NCI-H1930 (cell line): ENCODE data around the gene FBXO47.
"Not testable (repeated sequence)": the region's sequence is repeated elsewhere in the genome, so short reads cannot be mapped to it uniquely, and the experiment has no call there.

Experiments used
- DNase-seq, 2 experiments: peaks; one replicate each; lab custom pipeline; 2025; lab: John Stamatoyannopoulos, UW

FBXO47 gene

DNA sequence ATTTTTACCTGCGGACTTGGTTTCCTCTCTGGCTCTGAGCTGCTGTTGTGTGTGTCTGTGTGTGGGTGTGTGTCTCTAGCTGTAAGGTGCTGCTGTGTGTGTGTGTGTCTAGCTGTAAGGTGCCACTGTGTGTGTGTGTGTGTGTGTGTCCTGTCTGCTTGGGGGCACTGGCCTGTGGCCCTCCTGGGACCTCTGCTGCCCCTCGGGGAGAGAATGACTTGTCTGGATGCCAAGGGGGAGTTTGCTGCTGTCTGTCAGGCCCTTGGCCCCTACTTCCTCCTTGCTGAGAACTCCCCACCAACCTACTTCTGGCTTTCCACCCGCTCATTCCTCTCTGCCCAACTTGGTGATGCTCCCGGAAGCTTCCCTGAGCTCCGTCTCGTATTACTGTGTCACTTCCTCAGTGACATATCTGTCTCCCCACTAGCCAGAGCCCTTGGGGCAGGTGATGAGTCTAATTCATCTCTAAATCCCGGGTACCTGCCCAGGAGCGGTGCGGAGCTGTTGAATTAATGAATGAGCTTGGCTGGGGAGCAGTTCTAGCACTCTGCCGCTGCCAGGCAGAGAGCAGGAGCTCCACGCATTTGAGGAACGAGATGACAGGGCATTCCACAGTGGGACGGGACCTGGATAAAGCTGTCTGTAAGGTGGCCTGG, 45.3 kb downstream of the FBXO47 start:
- no peak for DNase-seq

DNA sequence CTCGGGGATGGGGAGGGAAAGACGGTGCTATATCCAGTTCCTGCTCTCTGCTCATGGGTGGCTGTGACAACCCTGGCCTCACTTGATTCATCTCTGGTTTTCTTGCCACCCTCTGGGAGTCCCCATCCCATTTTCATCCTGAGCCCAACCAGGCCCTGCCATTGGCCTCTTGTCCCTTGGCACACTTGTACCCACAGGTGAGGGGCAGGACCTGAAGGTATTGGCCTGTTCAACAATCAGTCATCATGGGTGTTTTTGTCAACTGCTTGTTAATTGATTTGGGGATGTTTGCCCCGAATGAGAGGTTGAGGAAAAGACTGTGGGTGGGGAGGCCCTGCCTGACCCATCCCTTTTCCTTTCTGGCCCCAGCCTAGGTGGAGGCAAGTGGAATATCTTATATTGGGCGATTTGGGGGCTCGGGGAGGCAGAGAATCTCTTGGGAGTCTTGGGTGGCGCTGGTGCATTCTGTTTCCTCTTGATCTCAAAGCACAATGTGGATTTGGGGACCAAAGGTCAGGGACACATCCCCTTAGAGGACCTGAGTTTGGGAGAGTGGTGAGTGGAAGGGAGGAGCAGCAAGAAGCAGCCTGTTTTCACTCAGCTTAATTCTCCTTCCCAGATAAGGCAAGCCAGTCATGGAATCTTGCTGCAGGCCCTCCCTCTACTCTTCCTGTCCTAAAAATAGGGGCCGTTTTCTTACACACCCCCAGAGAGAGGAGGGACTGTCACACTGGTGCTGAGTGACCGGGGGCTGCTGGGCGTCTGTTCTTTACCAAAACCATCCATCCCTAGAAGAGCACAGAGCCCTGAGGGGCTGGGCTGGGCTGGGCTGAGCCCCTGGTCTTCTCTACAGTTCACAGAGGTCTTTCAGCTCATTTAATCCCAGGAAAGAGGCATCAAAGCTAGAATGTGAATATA, 46.6 kb downstream of the FBXO47 start:
- DNase-seq: no peak

DNA sequence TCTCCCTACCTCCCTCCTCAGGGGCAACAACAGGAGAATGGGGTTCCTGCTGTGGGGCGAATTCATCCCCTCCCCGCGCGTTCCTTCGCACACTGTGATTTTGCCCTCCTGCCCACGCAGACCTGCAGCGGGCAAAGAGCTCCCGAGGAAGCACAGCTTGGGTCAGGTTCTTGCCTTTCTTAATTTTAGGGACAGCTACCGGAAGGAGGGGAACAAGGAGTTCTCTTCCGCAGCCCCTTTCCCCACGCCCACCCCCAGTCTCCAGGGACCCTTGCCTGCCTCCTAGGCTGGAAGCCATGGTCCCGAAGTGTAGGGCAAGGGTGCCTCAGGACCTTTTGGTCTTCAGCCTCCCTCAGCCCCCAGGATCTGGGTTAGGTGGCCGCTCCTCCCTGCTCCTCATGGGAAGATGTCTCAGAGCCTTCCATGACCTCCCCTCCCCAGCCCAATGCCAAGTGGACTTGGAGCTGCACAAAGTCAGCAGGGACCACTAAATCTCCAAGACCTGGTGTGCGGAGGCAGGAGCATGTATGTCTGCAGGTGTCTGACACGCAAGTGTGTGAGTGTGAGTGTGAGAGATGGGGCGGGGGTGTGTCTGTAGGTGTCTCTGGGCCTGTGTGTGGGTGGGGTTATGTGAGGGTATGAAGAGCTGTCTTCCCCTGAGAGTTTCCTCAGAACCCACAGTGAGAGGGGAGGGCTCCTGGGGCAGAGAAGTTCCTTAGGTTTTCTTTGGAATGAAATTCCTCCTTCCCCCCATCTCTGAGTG, 47.7 kb downstream of the FBXO47 start:
- no peak for DNase-seq

DNA sequence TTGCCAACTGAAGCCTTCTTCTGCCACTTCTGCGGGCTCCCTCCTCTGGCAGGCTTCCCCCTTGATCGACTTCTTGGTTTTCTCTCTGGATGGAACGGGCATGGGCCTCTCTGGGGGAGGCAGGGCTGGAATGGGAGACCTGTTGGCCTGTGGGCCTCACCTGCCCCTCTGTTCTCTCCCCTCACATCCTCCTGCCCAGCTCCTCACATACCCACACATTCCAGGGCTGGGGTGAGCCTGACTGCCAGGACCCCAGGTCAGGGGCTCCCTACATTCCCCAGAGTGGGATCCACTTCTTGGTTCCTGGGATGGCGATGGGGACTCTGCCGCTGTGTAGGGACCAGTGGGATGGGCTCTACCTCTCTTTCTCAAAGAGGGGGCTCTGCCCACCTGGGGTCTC, 48.3 kb downstream of the FBXO47 start:
- no peak for DNase-seq

DNA sequence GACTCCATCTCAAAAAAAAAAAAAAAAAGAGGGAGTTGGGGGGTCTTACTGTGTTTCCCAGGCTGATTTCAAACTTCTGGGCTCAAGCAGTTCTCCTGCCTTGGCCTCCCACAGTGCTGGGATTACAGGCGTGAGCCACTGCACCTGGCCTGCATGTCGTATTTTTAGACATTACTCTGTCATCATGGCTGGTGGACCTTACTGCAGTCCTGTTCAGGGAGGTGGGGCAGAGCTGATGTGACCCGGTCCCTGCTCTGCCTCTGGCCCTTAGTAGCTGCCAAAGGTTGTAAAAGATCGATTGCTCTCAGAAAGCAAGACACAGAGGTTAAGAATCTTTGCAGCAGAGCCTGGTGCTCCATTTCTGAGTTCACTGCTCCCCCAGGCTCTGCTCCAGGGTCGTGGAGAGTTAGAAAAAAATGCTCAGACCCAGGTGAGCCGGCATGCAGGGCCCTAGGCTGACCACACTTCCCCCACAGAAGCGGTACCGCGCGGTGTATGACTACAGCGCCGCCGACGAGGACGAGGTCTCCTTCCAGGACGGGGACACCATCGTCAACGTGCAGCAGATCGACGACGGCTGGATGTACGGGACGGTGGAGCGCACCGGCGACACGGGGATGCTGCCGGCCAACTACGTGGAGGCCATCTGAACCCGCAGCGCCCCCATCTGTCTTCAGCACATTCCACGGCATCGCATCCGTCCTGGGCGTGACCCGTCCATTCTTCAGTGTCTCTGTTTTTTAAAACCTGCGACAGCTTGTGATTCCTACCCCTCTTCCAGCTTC, 48.9 kb downstream of the FBXO47 start:
- no peak for DNase-seq

DNA sequence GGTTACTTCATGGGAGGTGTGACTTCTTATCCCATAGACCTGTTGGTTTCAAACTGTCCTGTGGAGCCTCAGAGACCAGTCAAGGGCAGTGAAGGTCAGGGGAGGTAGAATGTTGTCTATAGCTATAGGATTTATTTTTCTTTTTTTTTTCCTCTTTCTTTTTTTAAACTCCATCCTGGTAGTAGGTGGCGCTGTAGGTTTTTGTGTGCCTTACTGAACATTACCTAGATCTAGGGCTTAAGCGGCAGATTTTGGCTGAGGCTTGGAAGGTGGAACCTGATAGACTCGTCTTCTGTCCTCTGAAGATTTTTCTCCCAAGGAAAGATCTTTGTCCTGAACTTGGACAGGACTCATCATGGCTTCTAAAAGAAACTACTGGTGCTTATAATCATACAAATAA, 49.9 kb downstream of the FBXO47 start:
- DNase-seq: no peak

DNA sequence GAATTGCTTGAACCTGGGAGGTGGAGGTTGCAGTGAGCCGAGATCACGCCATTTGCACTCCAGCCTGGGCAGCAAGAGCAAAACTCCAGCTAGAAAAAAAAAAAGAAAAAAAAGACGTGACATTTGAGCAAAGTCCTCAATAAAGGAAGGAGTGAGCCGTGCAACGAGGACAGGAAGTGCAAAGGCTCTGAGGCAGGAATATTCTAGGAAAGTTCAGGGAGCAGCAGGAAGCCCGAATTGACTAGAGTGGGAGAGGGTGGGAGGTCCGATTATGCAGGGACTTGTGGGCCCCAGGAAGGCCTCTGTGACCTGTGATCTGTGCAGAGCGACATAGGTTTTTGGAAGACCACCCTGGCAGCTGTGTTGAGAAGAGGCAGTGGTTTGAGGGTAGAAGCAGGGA, 50.4 kb downstream of the FBXO47 start:
- no peak for DNase-seq

DNA sequence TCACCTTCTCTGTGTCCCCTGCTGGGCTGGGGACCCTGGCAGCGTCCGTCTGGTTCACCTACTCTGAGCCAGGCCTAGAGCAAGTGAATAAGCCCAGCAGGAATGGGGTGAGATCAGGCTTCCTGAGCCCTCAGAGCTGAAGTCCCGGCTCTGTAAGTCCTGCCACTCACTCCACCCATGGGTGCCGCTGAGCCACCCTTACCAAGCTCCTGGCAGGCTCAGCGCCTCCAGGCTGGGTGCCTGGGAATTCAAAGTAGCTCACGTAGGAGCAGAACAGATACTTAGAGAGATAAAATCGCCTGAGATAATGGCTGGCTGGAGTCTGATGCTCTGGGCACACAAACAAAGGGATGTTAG, 51.6 kb downstream of the FBXO47 start:
- DNase-seq: no peak

DNA sequence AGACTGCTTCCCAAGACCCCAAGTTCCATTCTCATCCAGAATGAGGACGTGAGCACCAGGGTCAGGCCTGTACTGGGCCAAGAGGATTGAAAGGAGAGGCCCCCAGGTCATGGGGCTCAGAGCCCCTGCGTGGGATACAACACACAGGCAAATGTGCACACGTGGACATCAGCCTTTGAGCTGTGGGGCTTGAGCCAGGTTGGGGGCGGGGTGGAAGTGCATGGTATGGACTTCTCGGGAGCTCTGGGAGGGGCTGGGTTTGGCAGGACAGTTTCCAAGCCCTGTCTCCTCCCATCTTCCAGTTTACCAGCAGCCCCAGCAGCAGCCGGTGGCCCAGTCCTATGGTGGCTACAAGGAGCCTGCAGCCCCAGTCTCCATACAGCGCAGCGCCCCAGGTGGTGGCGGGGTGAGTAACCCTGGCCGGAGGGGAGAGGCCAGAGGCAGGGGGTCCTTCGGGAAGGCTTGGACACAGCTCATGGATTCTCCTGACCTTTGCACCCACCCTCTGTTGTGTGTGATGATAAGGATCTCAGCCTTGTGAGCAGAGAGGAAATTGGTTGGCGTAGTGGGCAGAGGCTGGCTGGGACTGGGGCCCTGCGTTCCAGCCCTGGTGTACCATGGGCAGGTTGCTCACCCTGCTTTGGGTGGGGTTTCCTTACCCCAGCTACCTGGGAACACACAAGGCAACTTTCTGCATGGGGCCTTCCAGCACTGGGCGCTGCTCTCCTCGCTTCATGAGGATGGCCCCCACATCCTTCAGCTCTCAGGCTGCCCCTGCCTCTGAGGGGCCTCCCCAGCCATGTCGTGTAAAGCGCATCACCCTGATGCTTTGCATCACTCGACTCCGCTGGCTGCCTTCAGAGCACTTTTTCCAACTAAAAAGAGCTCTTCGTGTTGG, 52.2 kb downstream of the FBXO47 start:
- DNase-seq: no peak

DNA sequence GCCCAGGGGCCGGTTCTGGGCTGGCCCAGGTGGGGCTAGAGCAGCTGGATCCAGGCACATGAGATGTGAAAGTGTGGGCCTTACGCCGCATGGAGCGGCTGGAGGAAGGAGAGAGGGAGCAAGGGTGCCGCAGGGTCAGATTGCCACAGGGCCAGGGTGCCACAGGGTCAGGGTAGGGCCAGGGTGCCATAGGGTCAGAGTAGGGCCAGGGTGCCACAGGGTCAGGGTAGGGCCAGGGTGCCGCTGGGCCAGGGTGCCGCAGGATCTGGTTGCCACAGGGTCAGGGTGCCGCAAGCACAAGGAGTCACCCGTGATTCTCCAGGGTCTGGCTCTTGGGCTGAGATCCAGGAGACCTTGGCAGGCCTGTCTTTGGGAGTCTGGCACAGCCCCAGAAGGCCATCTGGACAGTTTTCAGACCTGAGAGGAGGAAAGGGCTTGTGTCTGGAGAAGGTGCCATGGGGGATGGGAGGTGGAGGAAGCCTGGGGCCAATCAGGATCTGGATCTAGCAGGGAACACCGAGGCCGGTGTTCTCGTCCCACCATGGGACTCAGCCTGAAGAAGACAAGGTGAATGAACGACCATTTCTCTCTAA, 54.9 kb downstream of the FBXO47 start:
- DNase-seq: no peak

DNA sequence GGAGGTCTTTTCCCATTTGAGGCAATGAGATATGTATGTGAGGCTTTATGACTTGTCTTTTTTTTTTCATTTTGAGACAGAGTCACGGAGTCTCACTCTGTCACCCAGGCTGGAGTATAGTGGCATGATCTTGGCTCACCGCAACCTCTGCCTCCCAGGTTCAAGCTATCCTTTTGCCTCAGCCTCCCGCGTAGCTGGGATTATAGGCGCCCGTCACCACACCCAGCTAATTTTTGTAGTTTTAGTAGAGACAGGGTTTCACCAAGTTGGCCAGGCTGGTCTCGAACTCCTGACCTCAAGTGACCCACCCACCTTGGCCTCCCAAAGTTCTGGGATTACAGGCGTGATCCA, 55.5 kb downstream of the FBXO47 start:
- DNase-seq: not testable (repeated sequence)

DNA sequence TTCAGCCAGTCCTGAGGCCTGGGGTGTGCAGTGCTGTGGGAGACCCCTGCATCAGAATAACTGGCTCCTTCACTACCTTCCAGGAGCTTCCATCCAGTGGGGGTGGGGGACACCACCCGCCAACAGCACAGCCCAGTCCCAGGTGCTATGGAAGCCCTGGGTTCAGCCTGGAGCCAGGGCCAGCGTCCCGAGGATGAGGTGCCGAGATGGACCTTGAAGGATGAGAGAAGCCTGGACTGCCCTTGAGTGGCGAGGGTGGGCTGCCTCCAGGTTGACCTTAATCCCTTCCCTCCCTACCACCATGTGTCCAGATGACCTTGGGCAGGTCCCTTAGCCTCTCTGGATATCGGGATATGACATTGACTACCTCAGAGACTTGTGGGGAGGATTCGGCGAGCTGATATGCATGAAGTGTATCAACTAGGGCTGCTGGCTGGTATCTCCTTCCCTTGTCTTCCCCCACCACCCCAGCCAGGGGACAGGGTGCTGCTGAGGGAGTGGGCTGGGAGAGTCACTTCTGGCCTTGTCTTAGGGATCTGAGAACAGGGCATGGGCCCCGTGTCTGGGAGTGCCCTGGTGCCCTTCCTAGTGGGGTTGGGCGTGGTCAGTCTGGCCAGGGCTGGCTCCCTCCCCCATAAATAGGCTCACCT, 56.0 kb downstream of the FBXO47 start:
- DNase-seq: no peak

DNA sequence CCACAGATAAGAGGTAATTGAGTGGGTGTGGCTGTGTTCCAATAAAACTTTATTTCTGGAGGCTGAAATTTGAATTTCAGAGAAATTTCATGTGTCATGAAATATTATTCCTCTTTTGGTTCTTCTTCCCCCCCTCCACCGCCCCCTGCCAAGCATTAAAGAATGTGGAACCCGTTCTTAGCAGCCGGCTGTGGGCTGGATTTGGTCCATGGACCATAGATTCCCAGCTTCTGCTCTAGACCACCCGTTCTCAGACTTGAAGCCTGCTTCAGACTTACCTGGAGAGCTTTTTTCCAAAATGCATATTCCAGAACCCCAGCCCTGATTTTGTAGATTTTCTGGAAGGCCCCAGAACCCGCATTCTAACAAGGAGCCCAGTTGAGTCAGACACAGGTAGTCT, 56.9 kb downstream of the FBXO47 start:
- no peak for DNase-seq

DNA sequence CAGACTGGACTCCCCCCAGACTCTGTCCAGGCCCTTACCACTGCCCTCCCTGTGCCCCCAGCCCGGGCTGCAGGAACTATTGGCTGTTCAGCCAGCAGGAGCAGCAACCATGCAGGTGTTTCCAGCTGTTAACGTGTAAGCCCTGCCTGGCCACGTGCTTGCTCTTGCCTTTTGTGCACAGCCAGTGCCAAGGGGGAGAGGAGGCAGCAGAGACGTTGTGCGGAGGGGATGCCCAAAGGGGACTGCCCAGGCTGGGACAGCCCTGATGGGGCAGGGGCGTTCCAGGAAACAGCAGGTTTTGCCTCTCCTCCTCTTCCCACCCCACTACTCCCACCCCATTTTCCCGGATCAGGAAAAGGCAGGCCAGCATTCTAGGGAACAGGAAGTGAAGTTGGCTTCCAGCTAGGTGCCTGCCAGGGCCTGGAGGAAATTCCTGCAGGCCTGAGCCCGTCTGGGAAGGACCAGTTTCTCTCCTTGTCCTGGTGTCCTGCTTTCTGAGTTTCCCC, 58.5 kb downstream of the FBXO47 start:
- no peak for DNase-seq

DNA sequence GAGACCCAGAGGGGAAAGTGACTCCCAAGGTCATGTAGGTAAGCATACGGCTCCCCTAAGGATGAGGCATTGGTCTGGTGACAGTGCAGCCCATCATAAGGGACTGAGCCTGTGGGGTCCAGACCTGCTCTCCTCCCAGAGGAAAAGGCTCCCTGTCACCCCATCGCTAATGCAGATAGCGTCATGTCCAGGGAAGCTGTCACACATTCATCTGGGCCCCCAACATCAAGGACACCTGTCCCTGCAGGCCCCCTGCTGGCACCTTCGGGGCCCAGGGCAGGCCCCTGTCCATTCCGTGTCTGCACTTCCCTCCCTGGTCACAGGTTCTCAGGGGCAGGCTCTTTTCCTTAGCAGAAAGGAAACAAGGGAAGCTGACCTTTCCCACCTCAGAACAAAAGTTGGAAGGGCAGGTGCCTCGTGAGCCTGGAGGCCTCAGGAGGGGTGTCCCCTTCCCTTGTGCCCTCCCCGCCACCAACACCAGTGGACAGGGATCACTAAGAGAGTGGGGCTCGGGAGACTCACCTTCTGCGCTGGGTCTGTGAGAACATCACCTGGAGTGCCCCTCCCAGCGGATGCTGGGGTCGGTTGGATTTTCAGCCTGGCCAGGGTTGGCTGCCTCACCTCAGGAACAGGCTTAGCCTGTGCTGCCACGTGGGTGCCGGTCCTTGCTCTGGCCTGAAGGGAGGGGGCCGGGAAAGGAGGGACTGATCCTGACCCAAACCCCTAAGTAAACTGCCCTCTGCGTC, 59.1 kb downstream of the FBXO47 start:
- DNase-seq: no peak

DNA sequence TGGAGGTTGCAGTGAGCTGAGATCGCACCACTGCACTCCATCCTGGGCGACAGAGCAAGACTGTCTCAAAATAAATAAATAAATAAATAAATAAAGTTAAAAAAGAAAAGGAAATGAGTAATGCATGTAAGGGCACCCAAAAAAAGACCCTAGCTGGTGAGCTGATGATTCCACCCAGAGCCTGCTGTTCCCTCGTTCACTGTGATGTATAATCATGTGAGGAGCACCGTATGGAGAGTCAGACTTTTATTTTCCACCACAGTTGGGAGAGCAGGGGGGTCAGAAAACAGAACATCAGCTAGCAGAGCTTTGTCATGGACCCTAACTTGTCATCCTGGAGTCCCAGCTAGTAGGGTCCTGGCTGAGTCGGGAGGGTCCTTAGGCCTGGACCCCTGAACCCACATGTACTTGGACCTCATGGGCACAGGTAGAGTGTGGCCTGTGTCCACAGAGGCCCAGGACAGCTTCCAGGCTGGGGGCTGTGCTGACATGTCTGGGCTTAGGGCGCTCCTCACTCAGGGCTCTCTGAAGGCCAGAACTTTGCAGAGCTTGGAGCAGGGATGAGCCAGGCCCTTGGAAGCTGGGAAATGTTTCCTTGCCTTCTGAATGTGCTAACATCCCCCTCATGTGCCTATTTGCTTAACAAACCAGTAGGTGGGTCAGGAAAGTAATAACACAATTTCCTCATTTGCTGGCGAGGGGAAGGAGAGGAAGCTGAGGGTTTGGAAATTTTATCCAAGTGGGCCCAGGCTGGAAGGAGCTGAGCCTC, 60.6 kb downstream of the FBXO47 start:
- DNase-seq: no peak

DNA sequence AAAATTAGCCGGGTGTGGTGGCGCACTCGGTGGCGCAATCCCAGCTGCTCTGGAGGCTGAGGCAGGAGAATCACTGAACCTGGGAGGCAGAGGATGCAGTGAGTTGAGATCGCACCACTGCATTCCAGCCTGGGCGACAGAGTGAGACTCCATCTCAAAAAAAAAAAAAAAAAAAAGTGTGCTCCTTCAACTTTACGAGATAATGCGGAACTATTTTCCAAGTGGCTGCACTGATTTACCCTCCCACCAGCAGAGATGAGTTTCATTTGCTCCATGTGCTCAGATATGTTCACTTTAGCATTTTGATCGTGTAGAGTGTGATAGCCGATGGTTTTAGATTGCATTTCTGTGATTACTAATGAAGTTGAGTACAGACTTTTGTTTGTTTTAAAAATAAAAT, 61.8 kb downstream of the FBXO47 start:
- DNase-seq: no peak

DNA sequence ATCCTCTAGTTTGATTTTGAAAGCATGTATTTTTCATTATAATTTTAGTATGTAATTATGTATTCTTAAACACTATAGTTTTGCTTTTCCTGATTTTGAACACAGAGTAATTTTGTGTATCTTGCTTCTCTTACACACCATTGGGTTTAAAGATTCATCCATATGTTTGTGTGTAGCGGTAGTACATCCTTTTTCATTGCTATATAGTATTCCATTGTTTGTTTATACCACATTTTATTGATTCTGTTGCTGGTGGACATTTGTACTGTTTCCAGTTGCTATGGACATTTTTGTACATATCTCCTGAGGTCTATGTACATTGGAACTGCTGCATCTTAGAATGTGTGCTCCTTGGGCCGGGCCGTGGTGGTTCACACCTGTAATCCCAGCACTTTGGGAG, 62.3 kb downstream of the FBXO47 start:
- DNase-seq: no peak

DNA sequence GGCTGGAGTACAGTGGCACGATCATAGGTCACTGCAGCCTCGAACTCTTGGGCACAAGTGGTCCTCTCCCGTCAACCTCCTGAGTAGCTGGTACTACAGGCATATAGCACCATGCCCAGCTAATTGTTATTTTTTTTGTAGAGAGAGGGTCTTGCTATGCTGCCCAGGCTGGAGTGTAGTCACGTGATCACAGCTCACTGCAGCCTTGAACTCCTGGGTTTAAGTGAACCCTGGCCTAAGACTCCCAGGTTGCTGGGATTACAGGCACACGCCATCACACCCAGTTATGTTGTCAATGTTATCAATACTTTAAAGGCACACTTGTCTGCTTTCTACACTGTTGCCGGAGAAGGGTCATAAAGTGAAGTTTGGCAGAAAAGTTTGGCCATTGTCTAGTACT, 63.8 kb downstream of the FBXO47 start:
- DNase-seq: no peak
